HL-60 (cell line): ENCODE measurements around the gene NUDT15.

Source experiments
- CTCF ChIP-seq: IDR thresholded peaks from one replicate; pipeline ENCODE4 v1.5.1; 2011; ENCODE audit warnings: low read length, control low read depth, inconsistent platforms; ENCODE audit not compliant: insufficient read depth
- POLR2AphosphoS5 ChIP-seq: IDR thresholded peaks from 2 replicates; pipeline ENCODE4 v1.6.1; 2012; ENCODE audit warnings: low read depth
- REST ChIP-seq: IDR thresholded peaks from 2 replicates; pipeline ENCODE4 v1.6.1; 2012; ENCODE audit warnings: low read depth; ENCODE audit not compliant: insufficient replicate concordance

GRCh38 chr13:48068036-48068435, 30.5 kb downstream of the NUDT15 start:
- TF ChIP-seq REST (no peak), CTCF (no peak), POLR2AphosphoS5 (no peak)
